ENCODE measurements around the gene TMPRSS9.

GRCh38 chr19:2392366-2392765 lies 32.3 kb downstream of the TMPRSS9 start:
- TF ChIP-seq, protein P1, sequence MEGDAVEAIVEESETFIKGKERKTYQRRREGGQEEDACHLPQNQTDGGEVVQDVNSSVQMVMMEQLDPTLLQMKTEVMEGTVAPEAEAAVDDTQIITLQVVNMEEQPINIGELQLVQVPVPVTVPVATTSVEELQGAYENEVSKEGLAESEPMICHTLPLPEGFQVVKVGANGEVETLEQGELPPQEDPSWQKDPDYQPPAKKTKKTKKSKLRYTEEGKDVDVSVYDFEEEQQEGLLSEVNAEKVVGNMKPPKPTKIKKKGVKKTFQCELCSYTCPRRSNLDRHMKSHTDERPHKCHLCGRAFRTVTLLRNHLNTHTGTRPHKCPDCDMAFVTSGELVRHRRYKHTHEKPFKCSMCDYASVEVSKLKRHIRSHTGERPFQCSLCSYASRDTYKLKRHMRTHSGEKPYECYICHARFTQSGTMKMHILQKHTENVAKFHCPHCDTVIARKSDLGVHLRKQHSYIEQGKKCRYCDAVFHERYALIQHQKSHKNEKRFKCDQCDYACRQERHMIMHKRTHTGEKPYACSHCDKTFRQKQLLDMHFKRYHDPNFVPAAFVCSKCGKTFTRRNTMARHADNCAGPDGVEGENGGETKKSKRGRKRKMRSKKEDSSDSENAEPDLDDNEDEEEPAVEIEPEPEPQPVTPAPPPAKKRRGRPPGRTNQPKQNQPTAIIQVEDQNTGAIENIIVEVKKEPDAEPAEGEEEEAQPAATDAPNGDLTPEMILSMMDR (IDR thresholded peaks at IDR 0.05): no peak
- TF ChIP-seq POLR2A (IDR thresholded peaks at IDR 0.05): no peak

All from adrenal gland (tissue), 5 donors.